RWPE1 (cell line): ENCODE data around the gene SAMHD1.

Experiments used
- CTCF ChIA-PET: fragments of 350-600 bp; sonication (Branson Sonifier 250); formaldehyde crosslinking; extraction: SDS; loops from one replicate; lab custom pipeline; 2021; lab: Yijun Ruan, JAX
- POLR2A ChIA-PET: fragments of 400-600 bp; formaldehyde crosslinking; extraction: SDS; loops from one replicate; lab custom pipeline; 2020; ENCODE audit warnings: antibody characterized with exemption; ENCODE audit not compliant: low non-redundant PET; lab: Yijun Ruan, JAX
- DNase-seq: peaks from one replicate; pipeline ENCODE4 v3.0.0; 2012; ENCODE audit warnings: low spot score
- H3K27ac ChIP-seq: fragments of 450-650 bp; 2 replicates; pipeline ENCODE4 v1.5.1; 2017
- TF ChIP-seq, protein P1 (sequence below): fragments of 450-650 bp; conservative IDR thresholded peaks from 2 replicates; pipeline ENCODE4 v1.5.1; 2017; ENCODE audit warnings: low read depth, mild to moderate bottlenecking

The SAMHD1 gene

DNA sequence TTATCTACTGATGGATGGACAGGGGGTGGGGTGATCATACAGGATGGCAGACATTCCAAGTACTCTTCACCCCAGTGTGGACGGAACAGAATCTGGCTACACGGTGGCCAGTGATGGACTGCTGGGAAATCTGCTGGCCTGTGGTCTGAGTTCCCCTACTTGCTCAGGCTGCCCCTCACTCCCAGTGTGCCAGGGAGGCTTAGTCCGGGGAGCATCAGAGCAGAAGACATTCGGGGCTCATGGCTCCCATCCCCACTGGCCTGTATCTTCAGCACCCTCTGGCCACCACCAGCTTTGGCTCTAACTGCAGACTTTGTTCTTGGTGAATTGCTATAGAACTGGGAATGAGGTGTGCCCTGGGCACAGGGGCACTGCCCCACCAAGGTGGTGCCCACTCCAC, 60.3 kb downstream of the SAMHD1 start:
- CTCF ChIA-PET: interaction anchor here (0.7 kb wide), 1 partner anchor 692 kb away, joined by 4 read pairs; no protein-coding TSS in a partner anchor
- H3K27ac ChIP-seq: no peak overlapping the region
- POLR2A ChIA-PET: no interaction called here
- TF ChIP-seq, protein P1, sequence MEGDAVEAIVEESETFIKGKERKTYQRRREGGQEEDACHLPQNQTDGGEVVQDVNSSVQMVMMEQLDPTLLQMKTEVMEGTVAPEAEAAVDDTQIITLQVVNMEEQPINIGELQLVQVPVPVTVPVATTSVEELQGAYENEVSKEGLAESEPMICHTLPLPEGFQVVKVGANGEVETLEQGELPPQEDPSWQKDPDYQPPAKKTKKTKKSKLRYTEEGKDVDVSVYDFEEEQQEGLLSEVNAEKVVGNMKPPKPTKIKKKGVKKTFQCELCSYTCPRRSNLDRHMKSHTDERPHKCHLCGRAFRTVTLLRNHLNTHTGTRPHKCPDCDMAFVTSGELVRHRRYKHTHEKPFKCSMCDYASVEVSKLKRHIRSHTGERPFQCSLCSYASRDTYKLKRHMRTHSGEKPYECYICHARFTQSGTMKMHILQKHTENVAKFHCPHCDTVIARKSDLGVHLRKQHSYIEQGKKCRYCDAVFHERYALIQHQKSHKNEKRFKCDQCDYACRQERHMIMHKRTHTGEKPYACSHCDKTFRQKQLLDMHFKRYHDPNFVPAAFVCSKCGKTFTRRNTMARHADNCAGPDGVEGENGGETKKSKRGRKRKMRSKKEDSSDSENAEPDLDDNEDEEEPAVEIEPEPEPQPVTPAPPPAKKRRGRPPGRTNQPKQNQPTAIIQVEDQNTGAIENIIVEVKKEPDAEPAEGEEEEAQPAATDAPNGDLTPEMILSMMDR: no peak
- no peak for DNase-seq

DNA sequence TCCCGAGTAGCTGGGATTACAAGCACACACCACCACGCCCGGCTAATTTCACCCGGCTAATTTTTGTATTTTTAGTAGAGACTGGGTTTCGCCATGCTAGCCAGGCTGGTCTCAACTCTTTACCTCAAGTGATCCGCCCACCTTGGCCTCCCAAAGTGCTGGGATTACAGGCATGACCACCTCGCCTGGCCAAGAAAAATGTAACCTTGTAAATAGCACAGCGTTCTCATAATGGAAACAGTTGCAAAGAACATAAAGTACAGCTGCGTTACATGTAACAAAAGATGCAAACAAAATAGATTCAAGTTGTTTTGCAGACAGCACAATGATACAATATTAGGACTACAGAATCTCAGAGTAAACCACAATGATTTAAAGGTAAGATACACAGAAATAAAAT, 60.9 kb downstream of the SAMHD1 start:
- ChIA-PET POLR2A (no interaction called here), CTCF (interaction anchor here (0.6 kb wide), 1 partner anchor 283 kb away, joined by 3 read pairs; no protein-coding TSS in a partner anchor)
- TF ChIP-seq, protein P1: no peak
- no peak for DNase-seq
- no peak overlapping the region for H3K27ac ChIP-seq

DNA sequence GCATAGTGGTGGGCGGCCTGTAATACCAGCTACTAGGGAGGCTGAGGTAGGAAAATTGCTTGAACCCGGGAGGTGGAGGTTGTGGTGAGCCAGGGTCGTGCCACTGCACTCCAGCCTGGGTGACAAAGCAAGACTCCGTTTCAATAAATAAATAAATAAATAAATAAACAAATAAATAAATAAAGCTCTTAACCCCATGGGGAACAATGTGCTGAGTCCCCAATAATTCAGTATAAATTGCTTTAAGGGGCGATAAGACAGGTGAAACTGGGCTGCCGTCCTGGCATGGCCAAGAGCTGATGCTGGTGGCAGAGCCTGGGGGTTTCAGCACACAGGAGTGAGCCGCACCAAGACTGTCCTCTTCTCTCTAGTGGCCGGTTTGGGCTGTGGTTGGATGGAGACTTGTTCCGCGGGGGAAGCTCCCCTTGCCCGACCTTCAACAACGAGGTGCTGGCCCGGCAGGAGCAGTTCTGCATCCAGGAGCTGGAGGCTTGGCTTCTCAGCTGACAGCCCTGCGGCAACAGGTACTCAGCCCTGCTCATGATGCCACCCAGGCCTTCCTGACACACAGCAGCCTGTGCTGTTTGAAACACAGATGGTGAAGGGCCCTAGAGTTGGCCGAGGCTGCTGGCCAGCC, 62.5 kb downstream of the SAMHD1 start:
- POLR2A ChIA-PET: no interaction called here
- CTCF ChIA-PET: interaction anchor here (0.7 to 1.0 kb wide), 5 partner anchors 9 to 609 kb away, joined by 3 to 4 read pairs (median 3); no protein-coding TSS in a partner anchor
- 0 out of 2 replicates have a peak overlapping the region, but pooled peaks have one; percentile 1 for H3K27ac ChIP-seq
- DNase-seq: no peak
- TF ChIP-seq, protein P1: no peak

DNA sequence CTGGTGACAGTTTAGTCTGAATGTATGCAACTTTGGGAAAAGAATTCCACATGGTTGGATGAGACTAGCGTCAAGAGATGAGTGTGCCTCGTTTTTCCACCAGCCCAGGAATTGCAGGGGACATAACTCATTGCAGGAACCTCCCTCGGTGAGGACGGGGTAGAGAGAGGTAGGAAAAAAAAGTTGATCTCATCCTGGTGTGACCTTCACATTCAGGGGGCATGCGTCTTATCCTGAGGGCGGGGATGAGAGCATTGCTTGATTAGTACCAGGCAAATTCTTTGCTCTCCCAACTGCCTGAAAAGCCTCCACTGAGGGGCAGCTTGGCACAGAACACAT, 63.8 kb downstream of the SAMHD1 start:
- ChIA-PET POLR2A (no interaction called here), CTCF (interaction anchor here (0.6 to 1.2 kb wide), 4 partner anchors 12 to 114 kb away, joined by 3 to 5 read pairs (median 3); partner anchors contain the start of genes DSN1 and TLDC2)
- TF ChIP-seq, protein P1: no peak
- DNase-seq: no peak
- H3K27ac ChIP-seq: no peak overlapping the region

DNA sequence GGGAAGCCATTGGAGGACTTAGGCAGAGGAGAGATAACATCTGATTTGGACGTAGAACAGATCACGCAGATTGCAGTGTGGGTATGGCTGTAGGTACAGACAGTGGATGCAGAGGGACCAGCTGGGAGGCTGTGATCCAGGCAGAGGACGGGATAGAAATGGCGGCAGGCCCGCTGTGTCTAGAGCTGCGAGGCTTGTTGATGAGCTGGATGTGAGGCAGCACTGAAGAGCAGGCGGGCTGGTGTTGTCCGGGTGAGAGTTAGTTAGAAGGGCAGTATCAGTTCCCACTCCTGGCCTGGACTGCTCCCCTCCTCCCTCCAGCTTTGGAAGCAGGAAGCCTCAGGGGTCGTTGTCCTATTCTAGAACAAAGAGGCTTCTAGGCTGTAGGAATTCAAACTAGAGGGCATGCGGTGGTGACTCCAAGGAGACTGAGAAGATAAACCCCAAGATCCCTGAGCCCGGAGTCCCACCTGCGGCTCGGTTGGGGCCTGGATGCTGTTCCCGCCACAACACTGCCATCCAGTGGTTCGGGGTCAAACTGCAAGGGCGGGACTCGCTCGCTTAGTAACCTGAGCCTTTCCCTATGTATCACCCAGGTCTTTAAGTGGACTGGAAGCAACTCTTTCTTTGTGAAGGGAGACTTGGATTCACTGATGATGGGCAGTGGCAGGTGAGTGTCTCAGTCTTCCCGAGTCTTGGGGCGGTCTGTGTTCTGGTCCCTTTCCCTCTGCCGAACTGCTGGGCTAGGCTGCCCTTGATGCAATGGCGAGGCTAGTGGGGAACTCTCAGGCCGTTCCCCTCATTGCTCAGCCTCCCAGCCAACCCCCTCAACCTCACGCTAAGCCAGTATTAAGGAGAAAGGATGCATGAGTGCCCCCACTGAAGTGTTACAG, 64.4 kb downstream of the SAMHD1 start:
- H3K27ac ChIP-seq: peak overlapping the region; percentile 6; the same call in 1 of the 2 replicates
- POLR2A ChIA-PET: no interaction called here

More for the DNA sequence above, 64.4 kb downstream of the SAMHD1 start:
- DNase-seq: peak; percentile 97
- CTCF ChIA-PET: interaction anchor here (0.5 to 1.9 kb wide), 32 partner anchors 11 to 313 kb away, joined by 3 to 9 read pairs (median 4); partner anchors contain the start of genes DSN1, RAB5IF and TLDC2
- TF ChIP-seq, protein P1: peak; percentile 100
